CD14-positive monocyte (primary cell): ENCODE data around the gene ASCC1. TPM values are rescaled to one million over a fixed set of nuclear protein-coding genes. Genes with fewer than 3 reads are reported as not detected.
A peak's percentile ranks its signal among the peaks of the same experiment; 100 is the strongest.

Source experiments
- DNase-seq, 3 donors: peaks; one replicate each; pipeline ENCODE4 v3.0.0-alpha.2; 2011 to 2022
- H2AFZ ChIP-seq: 2 replicates; pipeline ENCODE4 v1.6.0; 2012; ENCODE audit warnings: mild to moderate bottlenecking, low read depth, low read length, inconsistent platforms; ENCODE audit not compliant: insufficient read depth, poor library complexity, severe bottlenecking
- H3K27ac ChIP-seq, 2 donors: 1 replicate in 1 of 2; 2 replicates in 1 of 2; pipeline ENCODE4 v1.5.1; 2012 to 2013; ENCODE audit warnings: low read length in 2 of 2, control low read depth in 1 of 2, inconsistent platforms in 1 of 2, low read depth in 1 of 2, mild to moderate bottlenecking in 1 of 2
- H3K27me3 ChIP-seq, 2 donors: one replicate each; pipeline versions ENCODE4 v1.6.0 to v1.6.1; 2011 to 2013; ENCODE audit warnings: low read length in 2 of 2; ENCODE audit not compliant: control insufficient read depth in 2 of 2, insufficient read depth in 2 of 2
- H3K36me3 ChIP-seq, 2 donors: replicated peaks in 1 of 2; 1 replicate in 1 of 2; 2 replicates in 1 of 2; pipeline versions ENCODE4 v1.5.1 to v1.6.1; 2012 to 2013; ENCODE audit warnings: low read length in 2 of 2, control low read depth in 1 of 2, inconsistent platforms in 1 of 2, mild to moderate bottlenecking in 1 of 2; ENCODE audit not compliant: insufficient read depth in 2 of 2, control insufficient read depth in 1 of 2
- H3K4me1 ChIP-seq, 2 donors: 1 replicate in 1 of 2; 2 replicates in 1 of 2; pipeline versions ENCODE4 v1.5.1 to v1.6.1; 2012 to 2013; ENCODE audit warnings: low read length in 2 of 2, control low read depth in 1 of 2, inconsistent platforms in 1 of 2, mild to moderate bottlenecking in 1 of 2, moderate library complexity in 1 of 2; ENCODE audit not compliant: insufficient read depth in 2 of 2, control insufficient read depth in 1 of 2
- H3K4me2 ChIP-seq: replicated peaks from 2 replicates; pipeline ENCODE3; 2012; ENCODE audit warnings: low read length, moderate library complexity, mild to moderate bottlenecking; ENCODE audit not compliant: poor library complexity, severe bottlenecking; ENCODE audit errors: extremely low read depth
- H3K4me3 ChIP-seq, 3 experiments: fragments of 200-600 bp in 1 of 3; sonication (generic) in 1 of 3; replicated peaks in 1 of 3; 1 replicate in 2 of 3; 2 replicates in 1 of 3; pipeline ENCODE4 v1.5.1; 2011 to 2013; ENCODE audit warnings: low read length in 3 of 3, mild to moderate bottlenecking in 3 of 3, control low read depth in 2 of 3, low read depth in 2 of 3, inconsistent platforms in 1 of 3, moderate library complexity in 1 of 3
- H3K79me2 ChIP-seq: 2 replicates; pipeline ENCODE4 v1.6.0; 2012; ENCODE audit warnings: mild to moderate bottlenecking, control low read depth, inconsistent platforms, low read length, moderate library complexity; ENCODE audit not compliant: insufficient read depth
- H3K9ac ChIP-seq: 2 replicates; pipeline ENCODE4 v1.6.0; 2017; ENCODE audit warnings: low read length, mild to moderate bottlenecking; ENCODE audit not compliant: insufficient read depth, poor library complexity, severe bottlenecking
- H3K9me3 ChIP-seq, 2 donors: replicated peaks in 1 of 2; 1 replicate in 1 of 2; 2 replicates in 1 of 2; pipeline versions ENCODE4 v1.5.1 to v1.6.1; 2012 to 2013; ENCODE audit warnings: low read length in 2 of 2, control low read depth in 1 of 2; ENCODE audit not compliant: control insufficient read depth in 1 of 2, insufficient read depth in 1 of 2
- H4K20me1 ChIP-seq: 2 replicates; pipeline ENCODE4 v1.6.0; 2012; ENCODE audit warnings: mild to moderate bottlenecking, low read length, control low read depth, moderate library complexity; ENCODE audit not compliant: insufficient read depth
- H3K27ac Mint-ChIP-seq, 7 donors: one replicate each; pipeline ENCODE4 v1.8.0; 2020; ENCODE audit warnings: mild to moderate bottlenecking in 7 of 7, mixed read lengths in 7 of 7, moderate library complexity in 6 of 7, inconsistent platforms in 2 of 7
- H3K27me3 Mint-ChIP-seq, 3 donors: one replicate each; pipeline ENCODE4 v1.8.0; 2021 to 2022; ENCODE audit warnings: low read depth in 3 of 3, mild to moderate bottlenecking in 3 of 3, mixed read lengths in 3 of 3, moderate library complexity in 3 of 3, inconsistent platforms in 1 of 3
- H3K36me3 Mint-ChIP-seq, 2 donors: one replicate each; pipeline ENCODE4 v1.8.0; 2020; ENCODE audit warnings: mixed read lengths in 2 of 2, inconsistent platforms in 1 of 2, mild to moderate bottlenecking in 1 of 2
- H3K4me1 Mint-ChIP-seq: one replicate; pipeline ENCODE4 v1.8.0; 2020; ENCODE audit warnings: mild to moderate bottlenecking, mixed read lengths
- H3K4me3 Mint-ChIP-seq, 2 donors: one replicate each; pipeline ENCODE4 v1.8.0; 2020; ENCODE audit warnings: mild to moderate bottlenecking in 2 of 2, mixed read lengths in 2 of 2, moderate library complexity in 1 of 2
- H3K9me3 Mint-ChIP-seq, 7 donors: one replicate each; pipeline ENCODE4 v1.8.0; 2020 to 2022; ENCODE audit warnings: mixed read lengths in 7 of 7, mild to moderate bottlenecking in 6 of 7, moderate library complexity in 6 of 7, inconsistent platforms in 2 of 7
- WGBS: methylation state at CpG from one replicate; pipeline ENCODE4 v1.1.5; 2013; ENCODE audit warnings: missing lambda C conversion rate; ENCODE audit not compliant: insufficient coverage; 5-methylcytosine and 5-hydroxymethylcytosine counted together
- intact Hi-C, 2 donors: fragments of 100-400 bp; cut with micrococcal nuclease; formaldehyde crosslinking; loops; one replicate each; pipeline versions ENCODE4 v1.15.0 to v1.15.1; 2023
- polyA plus RNA-seq, 3 donors: library from polyadenylated mRNA; depleted of rRNA in 1 of 3; unstranded in 2 of 3; stranded (reverse) in 1 of 3; fragments of 300-500 nt in 2 of 3; fragments of >200 nt in 1 of 3; fragmentation: Illumina TruSeq in 2 of 3; gene quantifications; 1 replicate in 2 of 3; 2 replicates in 1 of 3; pipeline ENCODE4 v1.2.3, GENCODE V29; 2012 to 2021
- TF ChIP-seq, protein P1 (sequence below): fragments of 200-600 bp; IDR thresholded peaks from one replicate; pipeline ENCODE4 v1.8.0; 2022; ENCODE audit warnings: antibody characterized with exemption, mild to moderate bottlenecking

The ASCC1 gene
- polyA plus RNA-seq, 3 donors: 8.2 to 20.9 (median 17.9) TPM

DNA sequence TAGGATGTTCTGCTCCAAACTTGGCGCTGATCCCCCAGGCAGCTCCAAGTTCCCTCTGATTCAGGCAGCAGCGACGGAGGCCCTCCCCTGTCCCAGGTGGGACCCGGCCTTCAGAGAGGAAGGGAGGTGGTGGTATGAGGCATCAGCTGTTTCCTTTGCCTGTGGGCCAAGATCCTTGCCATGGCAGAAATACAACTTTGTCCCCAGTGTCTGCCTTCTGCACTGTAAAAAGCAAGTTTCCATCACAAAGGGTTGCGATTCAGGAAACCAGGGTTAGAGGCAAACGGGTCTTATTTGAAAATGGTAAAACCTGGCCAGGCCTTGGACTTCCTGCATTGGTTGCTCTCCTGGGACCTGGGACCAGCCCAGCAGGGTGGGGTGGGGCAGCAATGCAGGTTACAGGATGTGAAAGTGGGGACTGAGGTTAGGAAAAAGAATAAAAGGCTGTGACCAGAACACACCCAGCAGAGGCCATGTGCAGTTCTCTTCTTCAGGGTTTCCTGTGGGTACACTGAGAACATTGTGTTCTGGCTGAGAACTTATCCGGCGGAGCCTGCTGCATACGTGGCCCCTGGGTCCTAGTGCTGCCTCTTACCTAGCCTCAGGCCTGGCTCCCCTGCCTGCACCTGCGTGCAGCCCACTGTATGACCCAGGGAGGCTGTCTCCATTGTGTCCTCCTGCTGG is 32.5 kb upstream of the ASCC1 start:
- DNase-seq: peak in 1 of 3 donors; percentile 16
- H3K9ac ChIP-seq: no peak overlapping the region
- H3K27ac Mint-ChIP-seq: peak overlapping the region in 6 of 7 donors; percentile 50 to 86 (median 69)
- H3K9me3 ChIP-seq: no peaks in the 10 kb centered on the region
- no peaks in the 10 kb centered on the region for H3K27me3 ChIP-seq
- TF ChIP-seq, protein P1, sequence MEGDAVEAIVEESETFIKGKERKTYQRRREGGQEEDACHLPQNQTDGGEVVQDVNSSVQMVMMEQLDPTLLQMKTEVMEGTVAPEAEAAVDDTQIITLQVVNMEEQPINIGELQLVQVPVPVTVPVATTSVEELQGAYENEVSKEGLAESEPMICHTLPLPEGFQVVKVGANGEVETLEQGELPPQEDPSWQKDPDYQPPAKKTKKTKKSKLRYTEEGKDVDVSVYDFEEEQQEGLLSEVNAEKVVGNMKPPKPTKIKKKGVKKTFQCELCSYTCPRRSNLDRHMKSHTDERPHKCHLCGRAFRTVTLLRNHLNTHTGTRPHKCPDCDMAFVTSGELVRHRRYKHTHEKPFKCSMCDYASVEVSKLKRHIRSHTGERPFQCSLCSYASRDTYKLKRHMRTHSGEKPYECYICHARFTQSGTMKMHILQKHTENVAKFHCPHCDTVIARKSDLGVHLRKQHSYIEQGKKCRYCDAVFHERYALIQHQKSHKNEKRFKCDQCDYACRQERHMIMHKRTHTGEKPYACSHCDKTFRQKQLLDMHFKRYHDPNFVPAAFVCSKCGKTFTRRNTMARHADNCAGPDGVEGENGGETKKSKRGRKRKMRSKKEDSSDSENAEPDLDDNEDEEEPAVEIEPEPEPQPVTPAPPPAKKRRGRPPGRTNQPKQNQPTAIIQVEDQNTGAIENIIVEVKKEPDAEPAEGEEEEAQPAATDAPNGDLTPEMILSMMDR: no peak
- H2AFZ ChIP-seq: peak overlapping the region; percentile 78
- peak overlapping the region; percentile 1 to 51 for H3K27ac ChIP-seq
- no peaks in the 10 kb centered on the region for H3K36me3 ChIP-seq
- H3K4me1 ChIP-seq: peaks cover 17 to 18% of the 10 kb centered on the region in 2 donors
- intact Hi-C loops: no loop called here
- H3K4me1 Mint-ChIP-seq: peaks cover 29% of the 10 kb centered on the region
- H3K79me2 ChIP-seq: no peaks in the 10 kb centered on the region
- H3K4me3 Mint-ChIP-seq: peak overlapping the region; percentile 20 to 79
- H4K20me1 ChIP-seq: no peaks in the 10 kb centered on the region
- peak overlapping the region; percentile 54 for H3K4me2 ChIP-seq
- peak overlapping the region in 1 of 3 experiments; percentile 54 for H3K4me3 ChIP-seq
- H3K36me3 Mint-ChIP-seq: no peaks in the 10 kb centered on the region
- peaks cover 0 to 1% (median 0%) of the 10 kb centered on the region in 7 donors for H3K9me3 Mint-ChIP-seq
- H3K27me3 Mint-ChIP-seq: peaks cover 0 to 3% (median 3%) of the 10 kb centered on the region in 3 donors
- WGBS: 2% methylated on average over 7 of the region's 10 CpGs

DNA sequence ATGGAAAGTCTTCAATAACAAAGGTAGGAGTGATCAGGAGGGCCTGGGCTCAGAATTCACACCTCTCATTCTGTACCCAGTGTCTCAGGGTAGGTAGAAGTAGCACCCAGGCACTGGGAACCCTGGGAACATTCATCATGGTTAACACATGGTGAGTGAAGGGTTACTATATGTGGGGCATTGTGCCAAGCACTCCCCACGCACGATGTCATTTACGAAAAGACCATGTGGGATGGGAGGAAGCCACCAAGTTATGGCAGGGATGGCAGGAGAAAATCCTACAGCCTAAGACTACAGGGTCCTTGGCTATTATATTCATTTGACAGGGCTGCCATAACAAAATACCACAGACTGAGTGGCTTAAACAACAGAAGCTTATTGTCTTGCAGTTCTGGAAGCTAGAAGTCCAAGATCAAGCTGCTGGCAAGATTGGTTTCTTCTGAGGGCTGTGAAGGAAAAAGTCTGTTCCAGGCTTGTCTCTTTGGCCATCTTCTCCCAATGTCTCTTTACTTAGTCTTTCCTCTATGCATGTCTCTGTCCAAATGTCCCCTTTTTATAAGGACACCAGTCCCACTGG is 30.0 kb upstream of the ASCC1 start:
- H3K79me2 ChIP-seq: no peaks in the 10 kb centered on the region
- peaks cover 0 to 5% (median 3%) of the 10 kb centered on the region in 3 donors for H3K27me3 Mint-ChIP-seq
- H3K36me3 ChIP-seq: no peaks in the 10 kb centered on the region
- H3K4me1 Mint-ChIP-seq: peaks cover 36% of the 10 kb centered on the region
- H3K9ac ChIP-seq: no peak overlapping the region
- no peak overlapping the region for H3K27ac ChIP-seq
- no peaks in the 10 kb centered on the region for H3K36me3 Mint-ChIP-seq
- H3K4me3 ChIP-seq: no peak overlapping the region
- no peak overlapping the region for H3K4me2 ChIP-seq
- WGBS: 29% methylated on average over 3 of the region's 3 CpGs
- TF ChIP-seq, protein P1: no peak
- H3K27ac Mint-ChIP-seq: no peak overlapping the region
- H3K4me1 ChIP-seq: peaks cover 17 to 18% of the 10 kb centered on the region in 2 donors
- H3K9me3 ChIP-seq: no peaks in the 10 kb centered on the region
- H4K20me1 ChIP-seq: no peaks in the 10 kb centered on the region
- no peak overlapping the region for H2AFZ ChIP-seq
- no peak for DNase-seq
- no peak overlapping the region for H3K4me3 Mint-ChIP-seq
- no peaks in the 10 kb centered on the region for H3K27me3 ChIP-seq
- intact Hi-C loops: no loop called here
- H3K9me3 Mint-ChIP-seq: peaks cover 0 to 1% (median 0%) of the 10 kb centered on the region in 7 donors
